HL-60 (cell line): Measurements from ENCODE around the gene FNBP1L.

Source experiments
- DNase-seq, 2 experiments: peaks; one replicate each; pipeline ENCODE4 v3.0.0-alpha.2; 2010 to 2020; ENCODE audit warnings: low read depth in 1 of 2, low spot score in 1 of 2
- H3K27ac ChIP-seq: fragments of 250-450 bp; sonication (Bioruptor Pico); replicated peaks from 2 replicates; pipeline ENCODE4 v1.5.1; 2020; ENCODE audit warnings: mild to moderate bottlenecking, moderate library complexity
- H3K27me3 ChIP-seq: fragments of 250-450 bp; sonication (Bioruptor Pico); 2 replicates; pipeline ENCODE4 v1.5.1; 2021; ENCODE audit warnings: mild to moderate bottlenecking, moderate library complexity; ENCODE audit not compliant: insufficient read depth, poor library complexity, severe bottlenecking
- H3K4me3 ChIP-seq: replicated peaks from 2 replicates; pipeline ENCODE4 v1.5.1; 2011; ENCODE audit warnings: mild to moderate bottlenecking, control low read depth, low read length; ENCODE audit not compliant: insufficient read depth
- CTCF ChIP-seq: IDR thresholded peaks from one replicate; pipeline ENCODE4 v1.5.1; 2011; ENCODE audit warnings: low read length, control low read depth, inconsistent platforms; ENCODE audit not compliant: insufficient read depth
- GABPA ChIP-seq: IDR thresholded peaks from 2 replicates; pipeline ENCODE4 v1.6.1; 2012; ENCODE audit warnings: low read depth
- POLR2AphosphoS5 ChIP-seq: IDR thresholded peaks from 2 replicates; pipeline ENCODE4 v1.6.1; 2012; ENCODE audit warnings: low read depth
- SPI1 ChIP-seq: IDR thresholded peaks from 2 replicates; pipeline ENCODE4 v1.6.1; 2012; ENCODE audit warnings: low read depth, mild to moderate bottlenecking, borderline replicate concordance
- TF ChIP-seq, protein P1 (sequence below): IDR thresholded peaks from 2 replicates; pipeline ENCODE4 v1.6.1; 2012; ENCODE audit warnings: low read depth; ENCODE audit not compliant: insufficient replicate concordance

Gene FNBP1L

DNA sequence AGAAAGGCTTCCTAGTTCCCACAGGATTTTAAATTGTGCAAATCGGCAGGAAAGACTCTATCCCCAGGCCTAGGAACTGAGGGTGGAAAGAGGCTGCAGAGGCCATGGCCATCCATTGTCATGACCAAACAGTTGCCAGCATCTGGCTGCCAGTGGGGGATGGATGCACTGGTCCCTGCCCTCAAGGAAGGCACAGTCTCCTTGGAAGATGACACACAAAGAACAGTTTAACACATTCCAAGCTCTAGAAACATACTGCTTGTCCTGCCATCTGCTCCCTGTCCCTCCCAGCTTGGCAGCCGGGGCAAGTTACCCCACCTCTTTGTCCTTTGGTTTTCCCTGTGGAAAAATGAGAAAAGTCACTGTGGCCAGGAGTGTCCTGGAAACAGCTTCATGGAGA lies 150.5 kb downstream of the FNBP1L start:
- Histone ChIP-seq H3K4me3 (no peak overlapping the region), H3K27me3 (peaks cover 11% of the 10 kb centered on the region), H3K27ac (no peak overlapping the region)
- TF ChIP-seq SPI1 (no peak), CTCF (no peak), POLR2AphosphoS5 (no peak), GABPA (no peak)
- TF ChIP-seq, protein P1, sequence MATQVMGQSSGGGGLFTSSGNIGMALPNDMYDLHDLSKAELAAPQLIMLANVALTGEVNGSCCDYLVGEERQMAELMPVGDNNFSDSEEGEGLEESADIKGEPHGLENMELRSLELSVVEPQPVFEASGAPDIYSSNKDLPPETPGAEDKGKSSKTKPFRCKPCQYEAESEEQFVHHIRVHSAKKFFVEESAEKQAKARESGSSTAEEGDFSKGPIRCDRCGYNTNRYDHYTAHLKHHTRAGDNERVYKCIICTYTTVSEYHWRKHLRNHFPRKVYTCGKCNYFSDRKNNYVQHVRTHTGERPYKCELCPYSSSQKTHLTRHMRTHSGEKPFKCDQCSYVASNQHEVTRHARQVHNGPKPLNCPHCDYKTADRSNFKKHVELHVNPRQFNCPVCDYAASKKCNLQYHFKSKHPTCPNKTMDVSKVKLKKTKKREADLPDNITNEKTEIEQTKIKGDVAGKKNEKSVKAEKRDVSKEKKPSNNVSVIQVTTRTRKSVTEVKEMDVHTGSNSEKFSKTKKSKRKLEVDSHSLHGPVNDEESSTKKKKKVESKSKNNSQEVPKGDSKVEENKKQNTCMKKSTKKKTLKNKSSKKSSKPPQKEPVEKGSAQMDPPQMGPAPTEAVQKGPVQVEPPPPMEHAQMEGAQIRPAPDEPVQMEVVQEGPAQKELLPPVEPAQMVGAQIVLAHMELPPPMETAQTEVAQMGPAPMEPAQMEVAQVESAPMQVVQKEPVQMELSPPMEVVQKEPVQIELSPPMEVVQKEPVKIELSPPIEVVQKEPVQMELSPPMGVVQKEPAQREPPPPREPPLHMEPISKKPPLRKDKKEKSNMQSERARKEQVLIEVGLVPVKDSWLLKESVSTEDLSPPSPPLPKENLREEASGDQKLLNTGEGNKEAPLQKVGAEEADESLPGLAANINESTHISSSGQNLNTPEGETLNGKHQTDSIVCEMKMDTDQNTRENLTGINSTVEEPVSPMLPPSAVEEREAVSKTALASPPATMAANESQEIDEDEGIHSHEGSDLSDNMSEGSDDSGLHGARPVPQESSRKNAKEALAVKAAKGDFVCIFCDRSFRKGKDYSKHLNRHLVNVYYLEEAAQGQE = no peak
- no peak for DNase-seq

- Histone ChIP-seq H3K27me3 (peaks cover 9% of the 10 kb centered on the region), H3K4me3 (no peak overlapping the region), H3K27ac (no peak overlapping the region)
- DNase-seq = no peak
- TF ChIP-seq POLR2AphosphoS5 (no peak), CTCF (no peak), GABPA (no peak), SPI1 (no peak)
- TF ChIP-seq, protein P1 = no peak
Measured at GRCh38 chr1:93598861-93599439, 151.0 kb downstream of the FNBP1L start.

- no peak overlapping the region for H3K27ac ChIP-seq
- H3K4me3 ChIP-seq = no peak overlapping the region
- DNase-seq = no peak
- TF ChIP-seq SPI1 (no peak), CTCF (no peak), GABPA (no peak), POLR2AphosphoS5 (no peak)
- TF ChIP-seq, protein P1 = no peak
- H3K27me3 ChIP-seq = peaks cover 9% of the 10 kb centered on the region
Measured at GRCh38 chr1:93599479-93599878, 151.6 kb downstream of the FNBP1L start.
